HCT116 (cell line): ENCODE data around the gene DUSP14. TPM values are rescaled to one million over a fixed set of nuclear protein-coding genes. Genes with fewer than 3 reads are reported as not detected.

Experiments used
- ATAC-seq: fragments of 200-7000 bp; cut with Tn5 transposase; 2 replicates; pipeline ENCODE4 v1.9.1; 2020; ENCODE audit warnings: mild to moderate bottlenecking, moderate library complexity
- BruUV-seq: library from RNA; stranded (reverse); fragments of 400-500 nt; replicated peaks from 2 replicates; lab custom pipeline; 2021; lab: Mats Ljungman, UMichigan
- CTCF ChIA-PET: fragments of 300-600 bp; sonication (Branson Sonifier 250); formaldehyde crosslinking; loops from one replicate; lab custom pipeline; 2021; ENCODE audit warnings: antibody characterized with exemption; lab: Charles Lee
- POLR2A ChIA-PET: fragments of 300-600, 350-600 bp; sonication (Branson Sonifier 250); formaldehyde crosslinking; loops from one replicate; lab custom pipeline; 2021; ENCODE audit warnings: antibody characterized with exemption; lab: Charles Lee
- RAD21 ChIA-PET, 2 experiments: fragments of 300-600 bp; sonication (Branson Sonifier 250); formaldehyde crosslinking; loops; one replicate each; lab custom pipeline; 2023; ENCODE audit warnings: low total read pairs in 2 of 2; ENCODE audit not compliant: uncharacterized antibody in 2 of 2, unreplicated experiment in 2 of 2, low non-redundant PET in 1 of 2; lab: Charles Lee
- DNase-seq: peaks from one replicate; pipeline ENCODE4 v3.0.0-alpha.2; 2010; ENCODE audit warnings: low read depth, low spot score
- H2AFZ ChIP-seq: fragments of 200-600 bp; shearing (Covaris generic), sonication (generic); 2 replicates; pipeline ENCODE4 v1.6.1; 2017; ENCODE audit warnings: low read depth, mixed run types, mixed read lengths, antibody characterized with exemption, low read length; ENCODE audit not compliant: poor library complexity, severe bottlenecking
- H3K27ac ChIP-seq: 2 replicates; pipeline ENCODE4 v1.5.1; 2012; ENCODE audit warnings: low read depth, low read length
- H3K27me3 ChIP-seq: fragments of 200-600 bp; sonication (generic); 2 replicates; pipeline ENCODE4 v1.6.1; 2016; ENCODE audit warnings: mixed run types, low read length, mixed read lengths; ENCODE audit not compliant: insufficient read depth
- H3K36me3 ChIP-seq, 2 experiments: fragments of 200-500 bp in 1 of 2; fragments of 200-600 bp in 1 of 2; sonication (Bioruptor generic) in 1 of 2; sonication (generic) in 1 of 2; 2 replicates each; pipeline versions ENCODE4 v1.5.1 to v1.6.1; 2014 to 2016; ENCODE audit warnings: low read length in 2 of 2, inconsistent platforms in 1 of 2, mixed read lengths in 1 of 2, mixed run types in 1 of 2; ENCODE audit not compliant: insufficient read depth in 2 of 2, control insufficient read depth in 1 of 2
- H3K4me1 ChIP-seq, 2 experiments: fragments of 200-600 bp in 1 of 2; sonication (generic) in 1 of 2; 2 replicates each; pipeline versions ENCODE4 v1.5.1 to v1.6.1; 2012 to 2017; ENCODE audit warnings: low read length in 2 of 2, inconsistent platforms in 1 of 2, mild to moderate bottlenecking in 1 of 2, mixed read lengths in 1 of 2, mixed run types in 1 of 2, moderate library complexity in 1 of 2; ENCODE audit not compliant: insufficient read depth in 2 of 2, control insufficient read depth in 1 of 2
- H3K4me2 ChIP-seq: fragments of 200-600 bp; sonication (generic); 2 replicates; pipeline ENCODE4 v1.6.1; 2017; ENCODE audit warnings: mixed run types, low read length, mixed read lengths
- H3K4me3 ChIP-seq, 2 experiments: fragments of 200-600 bp in 1 of 2; sonication (generic) in 1 of 2; replicated peaks in 1 of 2; 2 replicates each; pipeline ENCODE4 v1.5.1; 2011 to 2016; ENCODE audit warnings: low read length in 2 of 2, control low read depth in 1 of 2, low read depth in 1 of 2, mild to moderate bottlenecking in 1 of 2, mixed read lengths in 1 of 2, mixed run types in 1 of 2
- H3K79me2 ChIP-seq: fragments of 200-600 bp; sonication (generic); 2 replicates; pipeline ENCODE4 v1.6.1; 2017; ENCODE audit warnings: mild to moderate bottlenecking, mixed run types, low read length, moderate library complexity, mixed read lengths; ENCODE audit not compliant: insufficient read depth
- H3K9ac ChIP-seq: fragments of 200-600 bp; sonication (generic); 2 replicates; pipeline ENCODE4 v1.6.1; 2016; ENCODE audit warnings: low read length, mixed read lengths
- H3K9me2 ChIP-seq: fragments of 200-600 bp; sonication (generic), shearing (Covaris generic); 2 replicates; pipeline ENCODE4 v1.6.1; 2017; ENCODE audit warnings: mixed run types, mild to moderate bottlenecking, moderate library complexity; ENCODE audit not compliant: insufficient read depth
- H3K9me3 ChIP-seq, 2 experiments: fragments of 200-500 bp in 1 of 2; fragments of 200-600 bp in 1 of 2; sonication (Bioruptor generic) in 1 of 2; sonication (generic) in 1 of 2; 2 replicates each; pipeline ENCODE4 v1.6.1; 2014 to 2017; ENCODE audit warnings: low read length in 2 of 2, mixed read lengths in 2 of 2, inconsistent platforms in 1 of 2, low read depth in 1 of 2, mild to moderate bottlenecking in 1 of 2, mixed run types in 1 of 2, moderate library complexity in 1 of 2; ENCODE audit not compliant: control insufficient read depth in 1 of 2, insufficient read depth in 1 of 2
- H4K20me1 ChIP-seq: fragments of 200-600 bp; sonication (generic), shearing (Covaris generic); 2 replicates; pipeline ENCODE4 v1.6.1; 2017; ENCODE audit warnings: mixed run types, mild to moderate bottlenecking, moderate library complexity; ENCODE audit not compliant: insufficient read depth
- ATF3 ChIP-seq: IDR thresholded peaks from 2 replicates; pipeline ENCODE4 v1.6.1; 2012
- CBX3 ChIP-seq: IDR thresholded peaks from 2 replicates; pipeline ENCODE4 v1.6.1; 2012; ENCODE audit warnings: low read depth
- CEBPB ChIP-seq: IDR thresholded peaks from 2 replicates; pipeline ENCODE4 v1.6.1; 2012; ENCODE audit warnings: low read depth
- EGR1 ChIP-seq: IDR thresholded peaks from 2 replicates; pipeline ENCODE4 v1.6.1; 2012; ENCODE audit warnings: low read depth
- ELF1 ChIP-seq: IDR thresholded peaks from 2 replicates; pipeline ENCODE4 v1.6.1; 2012; ENCODE audit warnings: low read depth, borderline replicate concordance
- EZH2 ChIP-seq: fragments of 200-600 bp; sonication (generic); IDR thresholded peaks from 2 replicates; pipeline ENCODE4 v1.6.1; 2017; ENCODE audit warnings: antibody characterized with exemption, mixed run types
- FOSL1 ChIP-seq: IDR thresholded peaks from 2 replicates; pipeline ENCODE4 v1.6.1; 2012; ENCODE audit warnings: low read depth
- JUND ChIP-seq: IDR thresholded peaks from 2 replicates; pipeline ENCODE4 v1.6.1; 2012
- POLR2AphosphoS5 ChIP-seq: IDR thresholded peaks from 2 replicates; pipeline ENCODE4 v1.6.1; 2011; ENCODE audit warnings: mild to moderate bottlenecking, low read depth, low read length, moderate library complexity
- REST ChIP-seq: IDR thresholded peaks from 2 replicates; pipeline ENCODE4 v1.6.1; 2012; ENCODE audit warnings: low read depth
- SP1 ChIP-seq: IDR thresholded peaks from 2 replicates; pipeline ENCODE4 v1.6.1; 2012; ENCODE audit warnings: low read depth
- TCF7L2 ChIP-seq: IDR thresholded peaks from 2 replicates; pipeline ENCODE4 v1.7.0; 2011; ENCODE audit warnings: borderline replicate concordance, inconsistent platforms; ENCODE audit not compliant: insufficient read depth, insufficient read length; ENCODE audit errors: extremely low read depth
- ZFX ChIP-seq: fragments of 450-650 bp; IDR thresholded peaks from 2 replicates; pipeline ENCODE4 v1.6.1; 2017
- ZNF274 ChIP-seq: fragments of 200-500 bp; sonication (Bioruptor generic); IDR thresholded peaks from 2 replicates; pipeline ENCODE4 v1.6.1; 2014; ENCODE audit warnings: mild to moderate bottlenecking, low read depth, low read length, inconsistent platforms
- intact Hi-C: fragments of 100-400 bp; cut with micrococcal nuclease; formaldehyde crosslinking; loops from 2 replicates; pipeline ENCODE4 v1.10.0; 2022
- total RNA-seq: library from RNA; stranded (reverse); gene quantifications from one replicate; pipeline ENCODE4 v1.2.1, GENCODE V29; 2021; ENCODE audit not compliant: unreplicated experiment
- TF ChIP-seq, protein P1 (sequence below): IDR thresholded peaks from 2 replicates; pipeline ENCODE4 v1.6.1; 2012

The DUSP14 gene
- total RNA-seq, 1 experiment from 2014 or later: 27.6 TPM

- ATAC-seq (no peak), DNase-seq (no peak)
- Histone ChIP-seq H3K36me3 (peaks cover 14 to 16% of the 10 kb centered on the region in 2 experiments; a peak in 3 of 4 replicates), H3K9me3 (no peaks in the 10 kb centered on the region), H3K4me2 (no peak overlapping the region), H3K27ac (no peak overlapping the region), H3K4me1 (no peaks in the 10 kb centered on the region), H3K9ac (no peak overlapping the region), H3K79me2 (peaks cover 21% of the 10 kb centered on the region), H3K4me3 (no peak overlapping the region), H2AFZ (no peak overlapping the region), H4K20me1 (no peaks in the 10 kb centered on the region), H3K9me2 (no peaks in the 10 kb centered on the region), H3K27me3 (no peaks in the 10 kb centered on the region)
- TF ChIP-seq TCF7L2 (no peak), FOSL1 (no peak), CEBPB (no peak), CBX3 (no peak), POLR2AphosphoS5 (no peak), ZFX (no peak), ATF3 (no peak), EGR1 (no peak)
- TF ChIP-seq, protein P1, sequence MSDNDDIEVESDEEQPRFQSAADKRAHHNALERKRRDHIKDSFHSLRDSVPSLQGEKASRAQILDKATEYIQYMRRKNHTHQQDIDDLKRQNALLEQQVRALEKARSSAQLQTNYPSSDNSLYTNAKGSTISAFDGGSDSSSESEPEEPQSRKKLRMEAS: no peak
- ChIA-PET RAD21 (no interaction called here), POLR2A (no interaction called here), CTCF (no interaction called here)
- no TSS peak for BruUV-seq
- intact Hi-C loops: no loop called here
These were observed 24.0 kb downstream of the DUSP14 start for GRCh38 chr17:37513711-37514110.

GRCh38 chr17:37516127-37516571, 26.5 kb downstream of the DUSP14 start:
- Histone ChIP-seq H3K9me2 (no peaks in the 10 kb centered on the region), H3K36me3 (peaks cover 14 to 18% of the 10 kb centered on the region in 2 experiments; a peak in 3 of 4 replicates), H3K4me2 (no peak overlapping the region), H3K4me3 (no peak overlapping the region), H3K27ac (no peak overlapping the region), H3K27me3 (no peaks in the 10 kb centered on the region), H3K9ac (no peak overlapping the region), H3K4me1 (no peaks in the 10 kb centered on the region), H2AFZ (no peak overlapping the region), H3K9me3 (no peaks in the 10 kb centered on the region), H4K20me1 (no peaks in the 10 kb centered on the region), H3K79me2 (peaks cover 1% of the 10 kb centered on the region; the same call in 1 of the 2 replicates)
- no TSS peak for BruUV-seq
- ATAC-seq (no peak), DNase-seq (no peak)
- CTCF ChIA-PET: no interaction called here
- TF ChIP-seq, protein P1: no peak
- no peak for TF ChIP-seq ZNF274
- no peak for TF ChIP-seq ATF3
- no peak for TF ChIP-seq EZH2
- TF ChIP-seq JUND: no peak
- no peak for TF ChIP-seq REST
- no peak for TF ChIP-seq SP1
- no peak for TF ChIP-seq ELF1
- POLR2A ChIA-PET: no interaction called here
- RAD21 ChIA-PET: no interaction called here
- intact Hi-C loops: no loop called here
